Naive B cell (primary cell): ENCODE data around the gene GPR25. TPM values are rescaled to one million over a fixed set of nuclear protein-coding genes. Genes with fewer than 3 reads are reported as not detected.

Source experiments
- ATAC-seq, 2 donors: fragments of 150-1000 bp; cut with Tn5 transposase; 2 replicates each; pipeline ENCODE4 v1.10.0; 2021; ENCODE audit warnings: low read depth in 2 of 2, mild to moderate bottlenecking in 2 of 2, moderate library complexity in 2 of 2
- DNase-seq: peaks from one replicate; pipeline ENCODE4 v3.0.0; 2022
- H3K27ac Mint-ChIP-seq, 6 donors: one replicate each; pipeline ENCODE4 v1.8.0; 2020 to 2022; ENCODE audit warnings: mild to moderate bottlenecking in 6 of 6, mixed read lengths in 6 of 6, moderate library complexity in 5 of 6, inconsistent platforms in 2 of 6
- H3K27me3 Mint-ChIP-seq, 3 donors: one replicate each; pipeline ENCODE4 v1.8.0; 2021 to 2022; ENCODE audit warnings: mixed read lengths in 3 of 3, mild to moderate bottlenecking in 1 of 3
- H3K36me3 Mint-ChIP-seq, 2 donors: one replicate each; pipeline ENCODE4 v1.8.0; 2020 to 2022; ENCODE audit warnings: mixed read lengths in 2 of 2, inconsistent platforms in 1 of 2, mild to moderate bottlenecking in 1 of 2
- H3K4me1 Mint-ChIP-seq, 3 donors: one replicate each; pipeline ENCODE4 v1.8.0; 2020 to 2022; ENCODE audit warnings: mixed read lengths in 3 of 3, inconsistent platforms in 1 of 3, mild to moderate bottlenecking in 1 of 3, moderate library complexity in 1 of 3
- H3K4me3 Mint-ChIP-seq, 8 donors: one replicate each; pipeline ENCODE4 v1.8.0; 2020 to 2022; ENCODE audit warnings: mild to moderate bottlenecking in 8 of 8, mixed read lengths in 8 of 8, moderate library complexity in 8 of 8, inconsistent platforms in 2 of 8
- H3K9me3 Mint-ChIP-seq, 7 donors: one replicate each; pipeline ENCODE4 v1.8.0; 2020 to 2022; ENCODE audit warnings: mixed read lengths in 7 of 7, mild to moderate bottlenecking in 5 of 7, inconsistent platforms in 2 of 7, moderate library complexity in 1 of 7
- polyA plus RNA-seq, 6 donors: library from polyadenylated mRNA; unstranded; fragments of 300-500 nt; fragmentation: Illumina TruSeq; gene quantifications; one replicate each; pipeline ENCODE4 v1.2.3, GENCODE V29; 2021; ENCODE audit warnings: low read depth in 6 of 6

GPR25 gene
- polyA plus RNA-seq, 6 donors from 2014 or later = 0.26 to 0.29 TPM; not detected in 4

DNA sequence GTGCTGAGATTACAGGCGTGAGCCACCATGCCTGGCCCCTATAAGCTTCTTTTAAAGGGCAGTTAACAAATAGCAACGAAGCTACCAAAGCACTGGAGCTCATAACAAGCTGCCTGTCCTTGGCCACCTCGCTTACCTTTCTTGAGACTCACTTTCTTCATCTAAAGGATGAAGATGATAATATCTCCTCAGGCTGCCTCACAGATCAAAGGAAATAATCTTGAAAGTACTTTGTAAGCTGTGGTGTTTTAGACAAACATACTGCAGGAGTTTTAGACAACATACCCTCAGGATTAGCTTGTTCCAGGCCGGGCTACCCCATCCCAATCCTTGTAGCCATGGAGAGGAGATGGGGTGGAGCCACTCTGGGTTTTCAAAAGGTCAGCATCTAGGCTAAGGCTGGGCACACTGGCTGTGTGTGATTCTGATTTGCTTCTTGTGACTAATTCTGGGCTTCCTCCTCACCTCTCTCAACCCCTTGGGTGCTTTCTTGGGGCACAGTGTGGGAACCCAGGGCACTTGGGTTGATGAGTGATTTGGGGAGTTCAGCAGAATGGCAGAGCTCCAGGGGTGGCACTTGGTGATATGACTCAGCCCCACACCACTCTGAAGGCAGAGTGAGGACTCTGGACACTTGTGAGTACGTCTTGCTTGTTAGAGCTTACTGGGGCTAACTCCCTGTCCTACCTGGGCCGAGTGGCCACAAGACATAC, 5.2 kb downstream of the GPR25 start:
- no peak for DNase-seq
- ATAC-seq = no peak
- Mint-ChIP-seq H3K4me3 (no peak overlapping the region), H3K4me1 (peaks cover 7 to 17% (median 13%) of the 10 kb centered on the region in 3 donors), H3K27ac (peak overlapping the region in 1 of 6 donors; percentile 59), H3K36me3 (peaks cover 0 to 14% of the 10 kb centered on the region in 2 donors), H3K27me3 (peaks cover 29 to 49% (median 36%) of the 10 kb centered on the region in 3 donors), H3K9me3 (no peaks in the 10 kb centered on the region)

- Mint-ChIP-seq H3K27ac (no peak overlapping the region), H3K4me3 (no peak overlapping the region), H3K36me3 (no peaks in the 10 kb centered on the region), H3K27me3 (peaks cover 17 to 31% (median 18%) of the 10 kb centered on the region in 3 donors), H3K9me3 (no peaks in the 10 kb centered on the region), H3K4me1 (peaks cover 0 to 3% (median 0%) of the 10 kb centered on the region in 3 donors)
- ATAC-seq (no peak), DNase-seq (no peak)
Observed at GRCh38 chr1:200880212-200880611, 7.4 kb downstream of the GPR25 start.

GRCh38 chr1:200883118-200883517, 10.3 kb downstream of the GPR25 start:
- no peak for DNase-seq
- Mint-ChIP-seq H3K27me3 (peaks cover 0 to 13% (median 0%) of the 10 kb centered on the region in 3 donors), H3K4me1 (peaks cover 10 to 11% (median 11%) of the 10 kb centered on the region in 3 donors), H3K27ac (peak overlapping the region in 1 of 6 donors; percentile 76), H3K4me3 (no peak overlapping the region), H3K36me3 (no peaks in the 10 kb centered on the region), H3K9me3 (no peaks in the 10 kb centered on the region)
- ATAC-seq = no peak

- H3K4me1 Mint-ChIP-seq = peaks cover 21 to 36% (median 31%) of the 10 kb centered on the region in 3 donors
- DNase-seq = no peak
- H3K4me3 Mint-ChIP-seq = no peak overlapping the region
- peak overlapping the region in 1 of 6 donors; percentile 34 for H3K27ac Mint-ChIP-seq
- peaks cover 8 to 20% (median 9%) of the 10 kb centered on the region in 3 donors for H3K27me3 Mint-ChIP-seq
- H3K36me3 Mint-ChIP-seq = no peaks in the 10 kb centered on the region
- no peaks in the 10 kb centered on the region for H3K9me3 Mint-ChIP-seq
- no peak for ATAC-seq
Observed at GRCh38 chr1:200885623-200886402, 13.0 kb downstream of the GPR25 start.

GRCh38 chr1:200886594-200886993, 13.8 kb downstream of the GPR25 start:
- H3K4me1 Mint-ChIP-seq = peaks cover 24 to 40% (median 37%) of the 10 kb centered on the region in 3 donors
- H3K9me3 Mint-ChIP-seq = no peaks in the 10 kb centered on the region
- H3K36me3 Mint-ChIP-seq = no peaks in the 10 kb centered on the region
- ATAC-seq (no peak), DNase-seq (no peak)
- H3K27me3 Mint-ChIP-seq = peaks cover 10 to 20% (median 13%) of the 10 kb centered on the region in 3 donors
- H3K27ac Mint-ChIP-seq = peak overlapping the region in 1 of 6 donors; percentile 84
- no peak overlapping the region for H3K4me3 Mint-ChIP-seq

- peaks cover 26 to 44% (median 42%) of the 10 kb centered on the region in 3 donors for H3K4me1 Mint-ChIP-seq
- H3K36me3 Mint-ChIP-seq = no peaks in the 10 kb centered on the region
- no peak for ATAC-seq
- H3K27me3 Mint-ChIP-seq = peaks cover 14 to 24% (median 17%) of the 10 kb centered on the region in 3 donors
- H3K9me3 Mint-ChIP-seq = no peaks in the 10 kb centered on the region
- H3K27ac Mint-ChIP-seq = peak overlapping the region in 1 of 6 donors; percentile 65
- peak overlapping the region in 2 of 8 donors; percentile 14 to 26 for H3K4me3 Mint-ChIP-seq
- no peak for DNase-seq
Observed at GRCh38 chr1:200887036-200887435, 14.3 kb downstream of the GPR25 start.

GRCh38 chr1:200887772-200888348, 15.1 kb downstream of the GPR25 start:
- no peaks in the 10 kb centered on the region for H3K9me3 Mint-ChIP-seq
- H3K27me3 Mint-ChIP-seq = peaks cover 22 to 32% (median 24%) of the 10 kb centered on the region in 3 donors
- no peak for DNase-seq

GRCh38 chr1:200888349-200888838, 15.6 kb downstream of the GPR25 start:
- H3K36me3 Mint-ChIP-seq = no peaks in the 10 kb centered on the region
- H3K9me3 Mint-ChIP-seq = no peaks in the 10 kb centered on the region
- H3K4me1 Mint-ChIP-seq = peaks cover 29 to 52% (median 44%) of the 10 kb centered on the region in 3 donors
- ATAC-seq = peak; percentile 92 to 95
- peak overlapping the region in 2 of 6 donors; percentile 21 to 37 for H3K27ac Mint-ChIP-seq
- H3K4me3 Mint-ChIP-seq = peak overlapping the region in 4 of 8 donors; percentile 1 to 87 (median 36)
- peak; percentile 29 for DNase-seq
- H3K27me3 Mint-ChIP-seq = peaks cover 28 to 38% (median 28%) of the 10 kb centered on the region in 3 donors

More at GRCh38 chr1:200887772-200888348, 15.1 kb downstream of the GPR25 start:
- ATAC-seq = no peak
- Mint-ChIP-seq H3K27ac (peak overlapping the region in 2 of 6 donors; percentile 74 to 89), H3K36me3 (no peaks in the 10 kb centered on the region), H3K4me3 (peak overlapping the region in 6 of 8 donors; percentile 3 to 87 (median 64)), H3K4me1 (peaks cover 29 to 52% (median 44%) of the 10 kb centered on the region in 3 donors)

DNA sequence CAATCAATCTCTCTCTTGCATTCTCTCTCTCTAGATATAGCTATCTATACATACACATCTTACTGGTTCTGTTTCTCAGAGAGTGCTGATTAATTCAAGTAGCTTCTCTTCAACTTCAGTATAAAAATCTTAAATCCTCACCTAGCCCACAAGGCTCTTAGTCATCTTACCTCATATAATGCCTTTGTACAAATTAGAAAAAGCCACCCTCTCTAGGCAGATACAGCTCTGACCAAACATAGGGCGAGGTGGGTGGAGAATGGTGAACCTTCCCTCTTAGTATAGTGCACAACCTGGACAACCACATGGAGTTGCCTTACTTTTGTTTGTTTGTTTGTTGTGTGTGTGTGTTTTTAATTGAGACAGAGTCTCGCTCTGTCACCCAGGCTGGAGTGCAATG, 16.8 kb downstream of the GPR25 start:
- Mint-ChIP-seq H3K27ac (no peak overlapping the region), H3K36me3 (no peaks in the 10 kb centered on the region), H3K27me3 (peaks cover 34 to 49% (median 39%) of the 10 kb centered on the region in 3 donors), H3K4me1 (peaks cover 29 to 52% (median 44%) of the 10 kb centered on the region in 3 donors), H3K9me3 (no peaks in the 10 kb centered on the region), H3K4me3 (peak overlapping the region in 5 of 8 donors; percentile 36 to 78 (median 53))
- DNase-seq (no peak), ATAC-seq (no peak)

DNA sequence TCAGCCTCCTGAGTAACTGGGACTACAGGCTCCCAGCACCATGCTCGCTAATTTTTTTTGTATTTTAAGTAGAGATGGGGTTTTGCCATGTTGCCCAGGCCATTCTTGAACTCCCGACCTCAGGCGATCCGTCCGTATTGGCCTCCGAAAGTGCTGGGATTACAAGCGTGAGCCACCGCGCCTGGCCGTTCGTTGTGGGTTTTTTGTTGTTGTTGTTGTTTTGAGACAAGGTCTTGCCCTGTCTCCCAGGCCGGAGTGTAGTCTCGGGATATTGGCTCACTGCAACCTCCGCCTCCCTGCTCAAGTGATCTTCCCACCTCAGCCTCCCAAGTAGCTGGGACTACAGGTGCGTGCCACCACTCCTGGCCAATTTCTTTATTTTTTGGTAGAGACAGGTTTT, 17.2 kb downstream of the GPR25 start:
- peaks cover 34 to 54% (median 39%) of the 10 kb centered on the region in 3 donors for H3K27me3 Mint-ChIP-seq
- no peaks in the 10 kb centered on the region for H3K9me3 Mint-ChIP-seq
- H3K36me3 Mint-ChIP-seq = no peaks in the 10 kb centered on the region
- peaks cover 29 to 52% (median 44%) of the 10 kb centered on the region in 3 donors for H3K4me1 Mint-ChIP-seq
- H3K4me3 Mint-ChIP-seq = peak overlapping the region in 3 of 8 donors; percentile 53 to 78 (median 70)
- no peak for ATAC-seq
- H3K27ac Mint-ChIP-seq = peak overlapping the region in 2 of 6 donors; percentile 53 to 54
- DNase-seq = no peak

GRCh38 chr1:200890818-200891773, 18.3 kb downstream of the GPR25 start:
- peaks cover 38 to 55% (median 39%) of the 10 kb centered on the region in 3 donors for H3K27me3 Mint-ChIP-seq
- H3K4me3 Mint-ChIP-seq = peak overlapping the region in 7 of 8 donors; percentile 63 to 83 (median 72)
- no peak overlapping the region for H3K27ac Mint-ChIP-seq
- no peaks in the 10 kb centered on the region for H3K9me3 Mint-ChIP-seq
- no peaks in the 10 kb centered on the region for H3K36me3 Mint-ChIP-seq
- peaks cover 29 to 54% (median 44%) of the 10 kb centered on the region in 3 donors for H3K4me1 Mint-ChIP-seq
- DNase-seq (no peak), ATAC-seq (no peak)

GRCh38 chr1:200891774-200892157, 19.0 kb downstream of the GPR25 start:
- H3K27ac Mint-ChIP-seq = peak overlapping the region in 1 of 6 donors; percentile 47
- peaks cover 29 to 54% (median 44%) of the 10 kb centered on the region in 3 donors for H3K4me1 Mint-ChIP-seq
- no peaks in the 10 kb centered on the region for H3K36me3 Mint-ChIP-seq
- no peak for ATAC-seq
- peak overlapping the region in 7 of 8 donors; percentile 53 to 83 (median 69) for H3K4me3 Mint-ChIP-seq
- H3K27me3 Mint-ChIP-seq = peaks cover 38 to 55% (median 39%) of the 10 kb centered on the region in 3 donors
- H3K9me3 Mint-ChIP-seq = no peaks in the 10 kb centered on the region
- no peak for DNase-seq
